HG03558 (cell line): ENCODE measurements around the gene KRT71.

ENCODE experiments used
- ATAC-seq: cut with Tn5 transposase; IDR thresholded peaks from one replicate; pipeline ENCODE4 v1.9.1; 2021; ENCODE audit warnings: moderate number of reproducible peaks; ENCODE audit not compliant: unreplicated experiment; ENCODE audit errors: extremely low read depth

Gene KRT71

DNA sequence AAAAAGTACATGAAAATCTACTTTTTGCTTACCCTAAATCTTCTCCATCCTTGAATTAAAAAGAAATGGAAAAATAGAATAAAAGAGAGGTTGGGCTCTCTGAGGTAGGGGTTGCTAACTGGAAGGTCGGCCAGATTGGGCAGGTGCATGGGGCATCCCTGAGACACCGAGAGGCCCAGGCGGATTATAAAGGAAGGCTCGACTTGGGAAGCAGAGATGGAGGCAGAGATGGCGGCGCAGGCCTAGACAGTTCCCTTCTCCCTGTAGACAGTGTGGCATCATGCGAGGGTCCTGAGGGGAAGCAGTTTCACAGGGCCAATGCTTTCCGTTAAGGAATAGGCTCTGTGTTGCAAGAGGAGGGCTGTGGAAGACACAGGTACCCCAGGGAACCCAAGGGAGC lies 24.4 kb upstream of the KRT71 start:
- no peak for ATAC-seq

DNA sequence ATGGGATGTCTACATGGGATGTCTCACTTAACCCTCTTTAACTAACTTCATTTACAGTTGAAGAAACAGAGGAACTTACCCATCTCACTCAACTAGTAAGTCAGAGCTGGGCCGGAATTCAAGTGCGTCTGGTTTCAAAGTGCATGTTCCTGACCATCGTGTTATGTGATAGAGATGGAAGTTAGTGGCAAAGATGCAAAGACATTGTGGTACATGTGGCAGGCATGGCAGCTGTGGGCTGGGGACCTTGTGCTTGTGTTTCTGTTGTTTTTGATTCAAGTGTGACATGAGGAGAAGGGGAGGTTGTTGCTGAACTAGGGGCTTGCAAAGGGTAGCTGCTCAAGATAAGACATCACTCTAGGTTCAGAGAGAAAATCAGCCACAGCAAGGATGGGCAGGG lies 23.0 kb upstream of the KRT71 start:
- ATAC-seq = no peak

DNA sequence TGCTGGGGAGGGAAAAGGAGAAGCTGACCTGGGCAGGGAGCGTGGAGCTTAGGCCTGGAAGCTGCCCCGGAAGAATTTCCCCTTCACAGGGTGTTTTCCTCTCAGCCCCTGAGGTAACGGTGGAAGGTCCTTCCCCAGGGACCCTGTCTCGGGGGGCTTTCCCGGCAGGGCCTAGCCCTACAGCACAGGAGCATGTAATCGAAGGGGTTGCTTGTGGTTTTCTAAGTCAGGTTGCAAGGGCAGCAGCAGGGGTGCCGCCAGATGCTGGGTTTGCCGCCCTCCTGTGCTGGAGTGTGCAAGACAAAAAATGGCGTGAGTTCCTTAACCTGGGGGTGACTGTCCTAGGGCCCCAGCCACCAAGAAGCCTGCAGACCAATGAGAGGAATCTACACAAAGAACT lies 22.3 kb upstream of the KRT71 start:
- no peak for ATAC-seq

DNA sequence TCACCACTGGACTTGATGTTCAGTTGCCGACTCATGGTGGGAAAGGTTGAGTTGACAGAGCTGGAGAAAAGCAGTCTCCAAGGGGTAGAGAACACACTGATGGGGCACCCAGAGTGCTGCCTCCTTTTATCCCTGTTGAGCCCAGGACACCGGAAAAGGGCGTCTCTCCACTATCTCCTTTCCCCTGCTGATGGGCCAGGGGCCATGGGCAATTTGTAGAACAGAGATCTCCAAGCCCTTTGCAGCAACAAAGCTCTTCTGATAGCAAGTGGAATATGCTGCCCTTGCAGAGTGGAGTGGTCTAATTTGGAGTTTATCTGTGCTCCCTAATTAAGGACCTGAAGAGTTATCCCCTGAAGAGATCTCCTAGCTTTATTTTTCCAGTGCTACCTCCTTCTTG lies 20.8 kb upstream of the KRT71 start, which contains the start of gene KRT74:
Gene KRT74, minus strand, starts transcription at position 101 of the 400 bp plus-strand sequence. Its CDS starts 66 bp downstream, at position 35.
- ATAC-seq = no peak

DNA sequence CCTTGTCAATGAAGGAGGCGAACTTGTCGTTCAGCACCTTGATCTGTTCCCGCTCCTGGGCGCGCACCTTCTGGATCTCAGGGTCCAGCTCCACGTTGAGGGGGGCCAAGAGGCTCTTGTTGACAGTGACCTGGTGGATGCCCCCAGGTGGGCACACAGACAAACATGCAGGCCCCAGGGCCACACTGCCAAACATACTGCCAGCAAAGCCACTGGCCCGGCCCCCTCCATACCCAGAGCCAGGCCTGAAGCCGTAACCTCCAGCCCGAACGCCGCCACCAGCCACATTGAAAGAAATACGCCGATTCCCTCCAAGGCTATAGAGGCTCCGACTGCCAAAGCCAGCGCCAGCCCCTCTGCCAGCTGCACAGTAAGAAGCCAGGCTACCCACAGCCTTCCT lies 20.4 kb upstream of the KRT71 start:
- no peak for ATAC-seq

DNA sequence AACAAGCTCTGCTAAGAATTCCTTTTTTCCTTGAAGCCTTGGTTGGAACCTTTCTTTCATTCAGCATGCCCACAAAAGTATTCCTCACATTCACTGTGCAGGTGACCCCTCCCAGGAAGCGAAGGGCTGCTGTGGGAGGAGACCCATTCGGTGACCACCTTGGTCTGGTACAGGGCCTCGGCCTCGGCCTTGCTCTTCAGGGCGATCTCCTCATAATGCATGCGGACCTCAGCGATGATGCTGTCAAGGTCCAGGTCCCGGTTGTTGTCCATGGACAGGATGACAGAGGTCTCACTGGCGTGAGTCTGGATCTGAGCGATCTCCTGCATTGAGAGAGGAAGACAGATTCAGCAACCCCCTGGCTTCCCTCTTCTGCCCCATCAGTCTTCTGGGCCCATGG lies 17.6 kb upstream of the KRT71 start:
- ATAC-seq = no peak

DNA sequence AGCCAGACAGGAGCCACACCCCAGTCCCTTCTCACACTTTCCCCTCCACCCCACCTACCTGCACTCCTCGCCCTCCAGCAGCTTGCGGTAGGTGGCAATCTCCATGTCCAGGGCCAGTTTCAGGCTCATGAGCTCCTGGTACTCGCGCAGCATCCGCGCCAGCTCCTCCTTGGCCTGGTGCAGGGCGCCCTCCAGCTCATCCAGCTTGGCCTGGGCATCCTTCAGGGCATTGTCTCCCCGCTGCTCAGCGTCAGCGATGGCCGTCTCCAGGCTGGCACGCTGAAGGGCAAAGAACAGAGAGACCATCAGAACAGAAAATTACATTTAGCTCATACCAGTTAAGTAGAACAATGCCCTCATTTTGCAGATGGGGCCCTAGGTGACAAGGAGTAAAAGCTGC lies 15.2 kb upstream of the KRT71 start:
- no peak for ATAC-seq

DNA sequence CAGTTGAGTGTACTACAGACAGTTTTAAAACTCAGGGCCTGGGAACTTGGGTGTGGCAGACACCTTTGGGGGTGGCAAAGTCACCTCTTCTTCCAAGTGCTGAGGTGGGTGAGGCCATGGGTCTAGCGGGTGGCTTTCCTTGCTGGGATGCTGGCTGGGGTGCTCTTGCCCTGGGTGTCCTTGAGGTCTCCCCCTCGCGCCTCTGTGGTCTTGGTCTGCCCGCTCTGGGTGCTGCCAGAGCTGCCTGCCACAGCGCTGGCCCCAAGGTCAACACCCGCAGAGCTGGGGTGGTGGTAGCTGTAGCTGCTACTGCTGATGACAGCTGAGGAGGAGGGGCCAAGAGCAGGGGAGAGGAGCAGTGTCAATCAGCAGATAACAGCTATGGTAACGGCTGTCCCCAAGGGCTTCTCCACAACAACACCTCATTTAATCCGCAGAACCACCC lies 13.9 kb upstream of the KRT71 start:
- no peak for ATAC-seq

DNA sequence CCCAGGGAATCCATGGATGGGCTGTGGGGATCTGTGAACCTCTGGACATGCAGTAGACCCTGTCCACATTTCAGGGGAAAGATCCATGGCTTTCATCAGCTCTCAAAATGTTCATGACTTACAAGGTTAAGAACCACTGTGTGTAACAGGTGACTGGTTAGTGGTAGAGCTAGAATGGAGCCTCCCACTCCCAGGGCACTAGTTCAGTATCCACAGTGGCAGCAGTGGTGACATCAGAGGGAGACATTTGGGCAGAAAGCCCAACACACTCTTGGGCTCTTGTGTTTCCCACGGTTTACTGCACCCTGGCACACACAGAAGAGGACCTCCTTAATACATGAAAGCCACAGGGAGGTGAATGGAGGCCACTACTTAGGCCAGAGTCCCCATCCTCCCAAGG lies 11.6 kb upstream of the KRT71 start:
- no peak for ATAC-seq

DNA sequence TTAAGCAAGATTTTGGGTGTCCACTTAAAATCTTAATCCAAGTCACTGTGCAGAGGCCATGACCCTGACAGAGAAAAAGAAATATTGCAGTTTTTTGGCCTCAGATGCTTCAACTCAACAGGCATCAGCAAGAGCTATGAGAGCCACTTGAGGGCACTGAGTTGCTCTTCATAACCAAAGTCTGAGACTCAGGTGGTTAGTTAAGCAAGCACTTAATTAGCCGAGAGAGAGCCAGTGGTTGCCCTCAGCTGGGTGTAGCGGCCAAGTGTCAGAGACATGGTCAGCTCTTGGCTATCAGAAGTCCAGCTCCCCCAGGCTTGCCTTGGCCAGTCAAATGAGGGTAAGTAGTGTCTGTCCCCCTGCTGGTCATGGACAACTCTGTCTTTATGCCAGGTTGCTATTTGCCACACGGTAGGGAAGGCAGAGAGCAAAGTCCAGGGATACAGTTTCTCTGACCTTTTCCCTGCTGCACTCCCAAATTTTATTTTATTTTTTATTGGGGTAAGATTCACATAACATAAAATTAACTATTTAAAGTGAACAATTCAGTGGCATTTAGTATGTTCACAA lies 9.0 kb upstream of the KRT71 start:
- ATAC-seq = no peak

DNA sequence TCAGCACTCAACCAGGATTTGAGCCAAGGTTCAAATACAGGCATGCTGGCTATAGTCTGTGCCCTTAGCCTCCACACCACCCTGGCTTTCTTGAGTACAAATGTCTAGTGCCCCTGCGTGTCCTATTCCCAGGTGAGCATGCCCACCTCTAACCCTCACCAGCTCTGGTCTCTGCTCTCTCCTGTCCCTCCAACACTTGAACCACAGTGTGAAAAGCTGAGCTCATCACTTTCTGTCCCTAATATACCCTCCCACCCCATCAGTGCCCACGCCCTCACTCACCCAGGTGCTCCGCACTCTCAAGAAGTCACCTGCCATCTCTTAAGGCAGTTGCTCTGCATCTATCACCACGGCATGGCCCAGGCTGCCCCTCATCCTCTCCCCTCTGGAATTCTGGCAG lies 7.0 kb upstream of the KRT71 start:
- ATAC-seq = no peak

DNA sequence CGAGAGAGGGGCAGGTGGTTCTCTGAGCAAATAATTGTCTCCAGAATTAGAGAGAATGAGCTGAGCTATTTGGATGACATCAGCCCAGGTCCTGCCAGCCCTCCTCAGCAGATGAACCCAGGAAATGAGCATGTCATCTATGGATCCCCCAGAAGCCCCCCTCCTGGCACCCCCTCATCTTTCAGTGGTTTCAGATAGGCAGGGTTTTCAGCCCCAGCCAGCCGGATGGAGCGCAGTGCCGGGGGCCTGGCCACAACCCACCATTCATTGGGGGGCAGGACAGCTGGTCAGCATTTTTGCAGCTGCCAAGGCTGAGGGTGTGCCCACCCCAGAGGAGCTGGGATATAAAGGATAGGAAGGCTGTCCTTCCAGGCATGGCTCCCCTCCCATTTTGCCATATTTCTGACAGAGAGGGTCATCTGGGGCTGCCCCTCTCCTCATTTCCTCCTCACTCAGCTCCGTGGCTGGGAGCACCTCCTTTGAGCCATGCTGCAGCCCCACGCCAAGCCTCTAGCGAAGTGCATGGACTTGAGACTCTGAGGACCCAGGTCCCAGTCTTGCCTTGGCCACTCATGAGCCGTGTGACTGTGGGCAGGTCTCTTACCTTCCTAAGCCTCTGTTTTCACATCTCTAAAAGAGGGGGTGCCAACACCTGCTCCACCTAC lies 6.0 kb upstream of the KRT71 start:
- ATAC-seq = no peak

DNA sequence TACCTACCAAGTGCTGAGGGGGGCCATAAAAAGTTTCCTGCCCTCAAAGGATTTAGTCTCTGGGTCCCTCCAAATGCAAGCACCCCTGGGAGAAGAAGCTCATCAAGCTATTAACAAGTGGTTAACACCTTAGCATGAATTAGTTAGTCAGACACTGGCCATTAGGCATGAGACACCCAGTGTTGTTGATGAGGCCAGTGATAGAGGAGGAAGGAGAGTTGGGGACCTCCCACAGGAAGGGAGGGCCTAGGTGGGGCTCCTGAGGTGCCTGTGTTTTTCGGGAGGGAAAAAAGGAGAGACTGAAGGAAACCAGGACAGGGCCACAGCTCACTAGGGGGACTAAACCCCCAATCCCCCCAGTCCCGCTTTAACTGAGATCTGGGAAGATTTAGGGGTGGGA lies 4.5 kb upstream of the KRT71 start:
- no peak for ATAC-seq

DNA sequence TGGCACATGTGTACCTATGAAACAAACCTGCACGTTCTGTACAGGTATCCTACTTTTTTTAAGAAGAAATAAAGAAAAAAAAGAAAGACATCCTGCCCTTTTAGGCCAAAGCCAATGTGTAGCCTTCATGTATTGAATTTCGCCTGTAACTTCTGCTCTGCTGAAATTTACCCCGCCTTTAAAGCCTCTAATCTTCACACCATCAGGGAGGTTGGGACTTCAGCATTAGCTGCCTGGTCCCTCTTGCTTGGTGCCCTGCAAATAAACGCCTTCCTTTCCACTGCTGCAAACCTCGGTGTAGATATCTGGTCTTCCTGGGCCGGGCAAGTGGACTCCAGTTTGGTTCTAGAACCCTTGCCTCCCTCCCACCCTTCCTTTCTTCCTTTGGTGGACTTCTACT lies 2.6 kb upstream of the KRT71 start:
- no peak for ATAC-seq

DNA sequence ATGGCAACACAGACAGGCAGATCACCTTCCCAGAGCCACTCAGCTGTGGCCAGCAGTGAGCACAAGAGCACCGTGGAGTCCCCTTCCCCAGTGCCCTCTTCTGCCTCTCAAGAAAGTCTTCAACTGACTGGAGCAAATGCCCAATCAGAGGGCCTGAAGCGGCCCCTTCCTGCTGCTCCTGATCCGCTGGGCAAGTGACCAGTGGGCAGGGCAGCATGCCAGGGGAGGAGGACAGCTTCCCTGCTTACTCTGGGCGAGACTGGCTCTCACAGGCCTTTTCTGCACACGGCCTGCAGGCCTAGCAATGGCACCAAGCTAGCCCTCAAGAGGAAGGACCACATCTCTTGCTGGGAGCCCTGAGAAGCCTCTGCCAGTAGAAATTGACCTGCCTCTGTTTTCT lies 890 bp downstream of the KRT71 start:
- ATAC-seq = no peak

DNA sequence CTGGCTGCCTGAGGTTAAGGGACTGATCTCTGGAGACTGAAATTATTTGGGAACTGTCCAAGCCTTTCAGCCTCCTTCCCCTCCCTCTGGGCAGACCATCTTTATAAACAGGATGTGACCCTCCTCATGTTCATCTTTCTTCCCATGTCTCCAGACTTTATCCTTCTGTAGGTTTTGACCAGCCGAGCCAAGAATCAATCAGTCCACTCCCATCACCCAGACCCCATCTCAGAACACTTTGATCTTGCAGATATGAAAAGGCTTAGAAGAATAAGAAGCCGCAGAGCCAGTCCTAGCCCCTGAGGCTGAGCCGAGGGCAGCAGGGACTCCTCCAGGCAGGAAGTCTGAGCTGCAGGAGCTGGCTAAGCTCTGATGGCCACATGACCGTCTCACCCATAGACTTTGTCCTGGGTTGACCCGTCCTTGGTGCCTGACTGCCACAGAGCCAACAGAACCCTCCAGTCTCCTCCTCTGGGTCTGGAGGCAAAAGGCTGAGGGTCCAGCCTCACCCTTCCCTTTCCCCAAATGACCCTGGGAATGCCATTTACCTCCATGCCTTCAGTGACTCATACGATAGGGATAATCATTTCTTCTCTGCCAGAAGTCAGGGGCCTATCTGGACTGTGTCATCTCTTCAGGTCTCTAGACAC lies 1.6 kb downstream of the KRT71 start:
- no peak for ATAC-seq

DNA sequence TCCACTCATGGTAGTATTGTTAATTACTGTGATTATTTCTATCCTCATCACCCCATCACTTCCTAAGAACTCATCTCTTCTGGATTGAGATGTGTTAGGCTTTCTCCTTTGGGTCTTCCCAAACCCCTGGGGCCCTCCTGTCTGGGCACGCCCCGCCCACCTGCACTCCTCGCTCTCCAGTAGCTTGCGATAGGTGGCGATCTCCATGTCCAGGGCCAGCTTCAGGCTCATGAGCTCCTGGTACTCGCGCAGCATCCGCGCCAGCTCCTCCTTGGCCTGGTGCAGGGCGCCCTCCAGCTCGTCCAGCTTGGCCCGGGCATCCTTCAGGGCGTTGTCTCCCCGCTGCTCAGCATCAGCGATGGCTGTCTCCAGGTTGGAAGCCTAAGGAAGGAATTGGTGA lies 6.8 kb downstream of the KRT71 start:
- ATAC-seq = no peak

DNA sequence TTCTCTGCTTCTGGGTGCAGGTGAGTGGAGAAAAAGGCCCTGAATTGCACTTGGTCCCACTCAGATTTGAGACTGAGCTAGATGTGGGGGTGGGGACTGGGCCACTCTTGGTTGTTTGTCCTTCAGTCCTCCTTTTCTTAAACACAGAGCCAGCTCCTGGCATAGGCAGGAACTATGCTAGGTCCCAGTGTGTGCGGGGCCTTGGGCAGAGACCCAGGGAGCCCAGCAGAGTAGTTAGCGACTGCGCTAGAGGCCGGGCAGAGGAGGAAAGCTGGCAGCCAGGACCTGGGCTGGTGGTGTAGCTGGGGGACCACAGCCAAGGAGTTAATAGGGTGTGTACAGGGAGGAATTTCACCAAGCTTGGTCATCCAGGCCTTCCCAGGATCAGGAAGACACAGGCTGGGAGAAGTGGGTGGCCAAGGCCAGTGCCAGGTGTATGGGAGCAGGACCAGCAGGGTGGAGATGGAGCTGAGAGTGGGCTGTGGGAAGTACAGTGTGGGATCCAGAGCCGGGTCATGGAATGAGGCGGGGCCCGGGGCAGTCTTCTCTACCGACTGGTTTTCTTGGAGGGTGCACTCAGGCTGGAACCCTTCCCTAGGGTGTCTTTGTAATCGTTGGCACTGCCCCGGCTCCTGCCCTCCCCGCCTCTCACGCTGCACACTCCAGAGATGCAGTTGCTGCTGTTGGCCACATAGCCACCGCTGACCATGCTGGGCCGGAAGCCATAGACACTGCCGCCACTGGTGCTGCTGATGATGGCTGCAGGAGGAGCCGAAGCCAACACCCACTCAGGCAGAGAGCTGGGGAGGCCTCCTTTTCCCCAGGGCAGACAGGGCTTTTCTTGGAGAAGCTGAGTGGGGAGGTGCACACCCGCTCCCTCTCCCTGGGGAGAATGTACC lies 8.7 kb downstream of the KRT71 start:
- ATAC-seq = no peak

DNA sequence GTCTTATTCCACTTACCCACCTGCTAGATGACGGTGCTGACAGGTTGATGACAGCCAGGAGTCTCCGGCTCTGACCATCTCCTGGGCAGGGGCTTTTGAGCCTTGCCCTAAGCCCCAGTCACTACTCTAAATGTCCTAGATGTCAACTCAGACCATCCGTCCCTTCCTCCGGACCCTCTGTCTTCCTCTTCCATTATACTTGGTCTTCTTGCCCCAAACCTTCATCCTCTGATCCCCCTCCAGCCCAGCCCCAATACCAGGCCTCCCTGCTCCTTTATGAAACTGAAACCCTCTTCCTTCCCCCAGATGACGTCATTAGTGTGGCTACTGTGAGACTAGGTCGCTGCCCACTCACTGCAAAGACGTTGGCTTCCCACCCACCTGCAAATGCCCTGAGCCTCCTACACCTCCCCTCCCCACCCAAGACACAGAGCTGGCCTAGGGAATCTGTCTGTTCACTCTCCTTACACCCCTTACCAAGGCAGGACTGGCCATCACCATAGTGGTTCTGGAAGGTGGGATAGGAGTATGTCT lies 10.1 kb downstream of the KRT71 start:
- no peak for ATAC-seq

DNA sequence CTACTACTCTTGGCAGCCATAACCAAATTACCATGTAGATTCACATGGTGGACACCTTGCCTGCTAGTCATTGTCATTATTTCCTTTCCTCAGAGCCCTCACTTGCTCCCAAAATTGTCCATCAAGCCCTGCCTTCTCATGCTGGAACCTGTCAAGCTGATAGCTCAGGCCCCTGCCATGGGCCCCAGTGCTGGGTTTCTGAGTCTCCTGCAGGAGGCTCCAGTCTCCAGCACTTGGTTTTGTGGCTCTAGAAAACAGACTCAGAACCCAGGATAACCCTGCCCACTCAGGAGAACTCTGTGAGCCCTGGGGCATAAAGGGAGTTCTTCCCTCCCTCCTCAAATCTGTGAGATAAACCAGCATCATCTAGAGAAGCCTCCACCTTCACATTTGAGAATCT lies 10.8 kb downstream of the KRT71 start:
- ATAC-seq = no peak

DNA sequence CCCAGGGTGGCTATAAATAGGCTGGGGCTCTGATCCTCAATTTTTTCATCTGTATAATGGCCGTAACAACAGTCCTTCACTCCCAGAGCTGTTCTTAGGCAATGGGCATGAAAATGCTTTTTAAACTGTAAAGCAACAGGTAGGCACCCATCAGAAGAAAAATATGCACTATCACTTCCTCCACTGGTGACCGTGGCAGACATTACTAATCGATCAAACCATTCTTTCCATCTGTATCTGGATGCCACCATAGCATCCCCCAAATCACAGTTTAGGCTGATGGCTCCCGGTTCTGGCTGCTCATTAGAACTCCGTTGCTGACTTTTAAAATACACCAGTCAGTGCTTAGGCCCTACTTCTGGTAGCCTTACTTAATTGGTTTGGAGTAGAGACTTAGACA lies 11.2 kb downstream of the KRT71 start:
- no peak for ATAC-seq
